IMR-90 (cell line): ENCODE results near the gene KCTD16. TPM values are rescaled to one million over a fixed set of nuclear protein-coding genes. Genes with fewer than 3 reads are reported as not detected.

Experiments
- ATAC-seq: fragments of 200-7000 bp; cut with Tn5 transposase; 2 replicates; pipeline ENCODE4 v1.9.1; 2020; ENCODE audit warnings: low read depth, mild to moderate bottlenecking, moderate library complexity
- BruUV-seq: library from RNA; stranded (reverse); fragments of 400-500 nt; replicated peaks from 2 replicates; lab custom pipeline; 2021; lab: Mats Ljungman, UMichigan
- CTCF ChIA-PET: fragments of 300-600 bp; formaldehyde crosslinking; extraction: SDS; loops from one replicate; lab custom pipeline; 2021; ENCODE audit warnings: antibody characterized with exemption; lab: Yijun Ruan, JAX
- POLR2A ChIA-PET: fragments of 300-600 bp; sonication (Branson Sonifier 250); formaldehyde crosslinking; loops from one replicate; lab custom pipeline; 2022; ENCODE audit warnings: antibody characterized with exemption; ENCODE audit not compliant: unreplicated experiment; lab: Charles Lee
- DNase-seq: peaks from one replicate; pipeline ENCODE4 v3.0.0; 2013
- H2AFZ ChIP-seq: replicated peaks from 2 replicates; pipeline ENCODE3; 2013; ENCODE audit warnings: low read length, mild to moderate bottlenecking; ENCODE audit not compliant: poor library complexity
- H2AK5ac ChIP-seq: 2 replicates; pipeline ENCODE4 v1.6.1; 2013; ENCODE audit warnings: low read depth, low read length, inconsistent platforms
- H2AK9ac ChIP-seq: replicated peaks from 2 replicates; pipeline ENCODE3; 2013; ENCODE audit warnings: mild to moderate bottlenecking, low read depth, low read length, moderate library complexity; ENCODE audit not compliant: poor library complexity
- H2BK120ac ChIP-seq: 2 replicates; pipeline ENCODE4 v1.6.1; 2013; ENCODE audit warnings: low read depth, low read length, inconsistent platforms
- H2BK15ac ChIP-seq: 3 replicates; pipeline ENCODE4 v1.6.1; 2013; ENCODE audit warnings: low read depth, low read length, inconsistent platforms
- H2BK20ac ChIP-seq: 2 replicates; pipeline ENCODE4 v1.6.1; 2013; ENCODE audit warnings: low read depth, mild to moderate bottlenecking, inconsistent platforms, low read length, moderate library complexity
- H2BK5ac ChIP-seq: 2 replicates; pipeline ENCODE4 v1.6.1; 2013; ENCODE audit warnings: mild to moderate bottlenecking, low read depth, low read length, inconsistent platforms; ENCODE audit not compliant: poor library complexity, severe bottlenecking
- H3K14ac ChIP-seq: replicated peaks from 2 replicates; pipeline ENCODE4 v1.6.1; 2013; ENCODE audit warnings: low read depth, low read length, inconsistent platforms
- H3K18ac ChIP-seq: 2 replicates; pipeline ENCODE4 v1.6.1; 2013; ENCODE audit warnings: low read depth, low read length, control low read depth
- H3K23ac ChIP-seq: 2 replicates; pipeline ENCODE4 v1.6.1; 2013; ENCODE audit warnings: low read depth, low read length, inconsistent platforms
- H3K27ac ChIP-seq: 2 replicates; pipeline ENCODE4 v1.5.1; 2013; ENCODE audit warnings: mild to moderate bottlenecking, control low read depth, low read length; ENCODE audit not compliant: insufficient read depth
- H3K27me3 ChIP-seq: 2 replicates; pipeline ENCODE4 v1.6.1; 2013; ENCODE audit warnings: low read length; ENCODE audit not compliant: control insufficient read depth, insufficient read depth
- H3K36me3 ChIP-seq: 2 replicates; pipeline ENCODE4 v1.6.1; 2013; ENCODE audit warnings: low read length, mixed read lengths; ENCODE audit not compliant: control insufficient read depth, insufficient read depth
- H3K4ac ChIP-seq: 2 replicates; pipeline ENCODE4 v1.6.1; 2013; ENCODE audit warnings: low read depth, low read length, inconsistent platforms
- H3K4me1 ChIP-seq: 2 replicates; pipeline ENCODE4 v1.6.1; 2013; ENCODE audit warnings: low read length, mixed read lengths; ENCODE audit not compliant: control insufficient read depth, insufficient read depth
- H3K4me2 ChIP-seq: 2 replicates; pipeline ENCODE4 v1.6.1; 2013; ENCODE audit warnings: low read depth, mild to moderate bottlenecking, control low read depth, low read length, moderate library complexity
- H3K4me3 ChIP-seq: 2 replicates; pipeline ENCODE4 v1.5.1; 2013; ENCODE audit warnings: low read depth, mild to moderate bottlenecking, control low read depth, low read length, moderate library complexity; ENCODE audit not compliant: insufficient read depth
- H3K56ac ChIP-seq: 2 replicates; pipeline ENCODE4 v1.6.1; 2013; ENCODE audit warnings: low read length, inconsistent platforms; ENCODE audit not compliant: insufficient read depth; ENCODE audit errors: extremely low read depth
- H3K79me1 ChIP-seq, 2 experiments: 2 replicates each; pipeline ENCODE4 v1.6.1; 2013; ENCODE audit warnings: low read length in 2 of 2, inconsistent platforms in 1 of 2, low read depth in 1 of 2
- H3K9ac ChIP-seq: 2 replicates; pipeline ENCODE4 v1.6.1; 2013; ENCODE audit warnings: low read depth, low read length, control low read depth
- H3K9me1 ChIP-seq: 2 replicates; pipeline ENCODE4 v1.6.1; 2013; ENCODE audit warnings: low read length, inconsistent platforms; ENCODE audit not compliant: insufficient read depth
- H3K9me3 ChIP-seq: 2 replicates; pipeline ENCODE4 v1.6.1; 2013; ENCODE audit warnings: low read length; ENCODE audit not compliant: control insufficient read depth, insufficient read depth
- H4K20me1 ChIP-seq: 2 replicates; pipeline ENCODE4 v1.6.1; 2013; ENCODE audit warnings: low read length, inconsistent platforms; ENCODE audit not compliant: insufficient read depth
- H4K5ac ChIP-seq: 2 replicates; pipeline ENCODE4 v1.6.1; 2013; ENCODE audit warnings: mild to moderate bottlenecking, low read depth, low read length, control low read depth
- H4K8ac ChIP-seq, 2 experiments: 2 replicates each; pipeline ENCODE4 v1.6.1; 2013; ENCODE audit warnings: low read depth in 2 of 2, low read length in 2 of 2, control low read depth in 1 of 2, inconsistent platforms in 1 of 2
- H4K91ac ChIP-seq: 2 replicates; pipeline ENCODE4 v1.6.1; 2013; ENCODE audit warnings: low read depth, low read length, inconsistent platforms; ENCODE audit not compliant: insufficient read depth
- BHLHE40 ChIP-seq: fragments of 150-350 bp; IDR thresholded peaks from 2 replicates; pipeline ENCODE4 v1.6.1; 2016; ENCODE audit warnings: mild to moderate bottlenecking, low read depth, low read length
- CEBPB ChIP-seq: IDR thresholded peaks from 2 replicates; pipeline ENCODE4 v1.6.1; 2012; ENCODE audit warnings: low read depth, low read length, improper control_type of control experiment
- CHD1 ChIP-seq: IDR thresholded peaks from 2 replicates; pipeline ENCODE4 v1.6.1; 2012; ENCODE audit warnings: low read depth, low read length, improper control_type of control experiment
- CTCF ChIP-seq: conservative IDR thresholded peaks from 2 replicates; pipeline ENCODE4 v1.5.1; 2012; ENCODE audit warnings: mild to moderate bottlenecking, low read depth, low read length, improper control_type of control experiment
- ELK1 ChIP-seq: fragments of 150-350 bp; IDR thresholded peaks from 2 replicates; pipeline ENCODE4 v1.6.1; 2016; ENCODE audit warnings: low read depth, mild to moderate bottlenecking, low read length, moderate library complexity, borderline replicate concordance
- FOS ChIP-seq: fragments of 150-350 bp; IDR thresholded peaks from 2 replicates; pipeline ENCODE4 v1.6.1; 2016; ENCODE audit warnings: low read depth, low read length
- MAFK ChIP-seq: IDR thresholded peaks from 2 replicates; pipeline ENCODE4 v1.6.1; 2012; ENCODE audit warnings: low read depth, low read length, improper control_type of control experiment
- MAZ ChIP-seq: IDR thresholded peaks from 2 replicates; pipeline ENCODE4 v1.6.1; 2012; ENCODE audit warnings: low read depth, mild to moderate bottlenecking, low read length, improper control_type of control experiment, moderate library complexity, borderline replicate concordance
- MXI1 ChIP-seq: IDR thresholded peaks from 2 replicates; pipeline ENCODE4 v1.6.1; 2012; ENCODE audit warnings: low read depth, mild to moderate bottlenecking, low read length, moderate library complexity, borderline replicate concordance
- NFE2L2 ChIP-seq: fragments of 150-350 bp; IDR thresholded peaks from 2 replicates; pipeline ENCODE4 v1.6.1; 2016; ENCODE audit warnings: low read depth, mild to moderate bottlenecking, low read length
- POLR2A ChIP-seq: IDR thresholded peaks from 2 replicates; pipeline ENCODE4 v1.6.1; 2012; ENCODE audit warnings: mild to moderate bottlenecking, low read depth, low read length
- RAD21 ChIP-seq: IDR thresholded peaks from 2 replicates; pipeline ENCODE4 v1.6.1; 2012; ENCODE audit warnings: low read length, improper control_type of control experiment
- RCOR1 ChIP-seq: IDR thresholded peaks from 2 replicates; pipeline ENCODE4 v1.6.1; 2012; ENCODE audit warnings: mild to moderate bottlenecking, low read length, improper control_type of control experiment; ENCODE audit not compliant: insufficient replicate concordance
- RFX5 ChIP-seq: IDR thresholded peaks from 2 replicates; pipeline ENCODE4 v1.8.0; 2012; ENCODE audit warnings: low read depth, mild to moderate bottlenecking, low read length, moderate library complexity
- SMC3 ChIP-seq: fragments of 150-350 bp; IDR thresholded peaks from 2 replicates; pipeline ENCODE4 v1.6.1; 2016; ENCODE audit warnings: low read depth, mild to moderate bottlenecking, antibody characterized with exemption, low read length, moderate library complexity
- USF2 ChIP-seq: fragments of 150-350 bp; IDR thresholded peaks from 2 replicates; pipeline ENCODE4 v1.6.1; 2017; ENCODE audit warnings: mild to moderate bottlenecking, antibody characterized with exemption, low read length, low read depth
- WGBS, 2 experiments: methylation state at CpG; one replicate each; pipeline versions ENCODE4 v1.1.5 to v1.1.7; 2013; ENCODE audit warnings: missing lambda C conversion rate in 2 of 2; ENCODE audit not compliant: insufficient read length in 1 of 2; ENCODE audit errors: extremely low coverage in 2 of 2; 5-methylcytosine and 5-hydroxymethylcytosine counted together
- dilution Hi-C: fragments of 300-500 bp; cut with HindIII; formaldehyde crosslinking; loops from one replicate; pipeline ENCODE4 v1.14.3; 2018; ENCODE audit warnings: low sequenced_read_pairs; ENCODE audit not compliant: unreplicated experiment
- in situ Hi-C: fragments of 300-500 bp; cut with MboI; formaldehyde crosslinking; loops from 3 replicates; pipeline ENCODE4 v1.14.3; 2019; ENCODE audit warnings: low sequenced_read_pairs, inconsistent platforms, mixed read lengths
- intact Hi-C: fragments of 100-400 bp; cut with micrococcal nuclease; formaldehyde crosslinking; loops from 2 replicates; pipeline ENCODE4 v1.10.0; 2022
- polyA plus RNA-seq, 3 experiments: library from polyadenylated mRNA; depleted of rRNA; stranded (reverse); fragments of >200 nt; gene quantifications; 2 replicates each; pipeline ENCODE4 v1.2.3, GENCODE V29; 2012; ENCODE audit warnings: low replicate concordance in 1 of 3
- total RNA-seq: library from RNA; depleted of rRNA; stranded (reverse); fragments of >200 nt; gene quantifications from 2 replicates; pipeline ENCODE4 v1.2.3, GENCODE V29; 2012

KCTD16 gene
- total and polyA plus RNA-seq, 2 of the 4 experiments (the other 2 are of a cell fraction), result 0.43 to 1.1 TPM

- no peaks in the 10 kb centered on the region; the same call in 1 of the 2 replicates for H3K9me1 ChIP-seq
- no peak overlapping the region for H3K23ac ChIP-seq
- ATAC-seq (no peak), DNase-seq (no peak)
- no peak overlapping the region for H3K14ac ChIP-seq
- no peak overlapping the region for H2AFZ ChIP-seq
- H3K27ac ChIP-seq, result no peak overlapping the region
- peaks cover 21% of the 10 kb centered on the region for H3K36me3 ChIP-seq
- H3K9me3 ChIP-seq, result no peaks in the 10 kb centered on the region
- H2BK15ac ChIP-seq, result no peak overlapping the region
- no CpG with 5 or more reads among the region's 1 CpG for WGBS, 2 experiments
- CTCF ChIA-PET, result interaction anchor here (1.2 kb wide), 1 partner anchor 25 kb away, joined by 3 read pairs; no protein-coding TSS in a partner anchor
- H3K4me2 ChIP-seq, result no peak overlapping the region
- no peak overlapping the region for H2BK120ac ChIP-seq
- peaks cover 1% of the 10 kb centered on the region; the same call in 1 of the 2 replicates for H3K4me1 ChIP-seq
- in situ Hi-C loops, result loop anchor here (25.0 kb wide), 1 partner anchor 1254 kb away; no protein-coding TSS in a partner anchor
- H3K4ac ChIP-seq, result no peak overlapping the region
- no peaks in the 10 kb centered on the region for H3K27me3 ChIP-seq
- no peaks in the 10 kb centered on the region for H4K20me1 ChIP-seq
- no peak overlapping the region for H2AK5ac ChIP-seq
- no peak overlapping the region for H2AK9ac ChIP-seq
- no peak overlapping the region for H4K91ac ChIP-seq
- H4K5ac ChIP-seq, result no peak overlapping the region
- no peak overlapping the region for H3K4me3 ChIP-seq
- POLR2A ChIA-PET, result no interaction called here
- H2BK20ac ChIP-seq, result no peak overlapping the region
- no peak overlapping the region for H3K9ac ChIP-seq
- no TSS peak for BruUV-seq
- intact Hi-C loops, result loop anchor here (10.0 kb wide), 1 partner anchor 1012 kb away; no protein-coding TSS in a partner anchor
- peaks cover 15 to 44% of the 10 kb centered on the region in 2 experiments for H3K79me1 ChIP-seq
- dilution Hi-C loops, result no loop called here
- H3K18ac ChIP-seq, result no peak overlapping the region
- H3K56ac ChIP-seq, result no peak overlapping the region
- no peak overlapping the region for H4K8ac ChIP-seq
- no peak overlapping the region for H2BK5ac ChIP-seq
- no peak for TF ChIP-seq MXI1
- TF ChIP-seq RAD21, result no peak
- no peak for TF ChIP-seq MAFK
- TF ChIP-seq RFX5, result no peak
- TF ChIP-seq SMC3, result no peak
- TF ChIP-seq MAZ, result no peak
- TF ChIP-seq USF2, result no peak
- TF ChIP-seq CEBPB, result no peak
- TF ChIP-seq BHLHE40, result no peak
- no peak for TF ChIP-seq FOS
- TF ChIP-seq CTCF, result no peak
- no peak for TF ChIP-seq NFE2L2
- TF ChIP-seq ELK1, result no peak
- TF ChIP-seq CHD1, result no peak
- TF ChIP-seq RCOR1, result no peak
- TF ChIP-seq POLR2A, result no peak
These were observed 4.0 kb upstream of the KCTD16 start for GRCh38 chr5:144166696-144167095.
